Measurements from ENCODE around the gene GUCY1A2. TPM values are rescaled to one million over a fixed set of nuclear protein-coding genes. Genes with fewer than 3 reads are reported as not detected.

GUCY1A2 gene
- total RNA-seq, 1 donor = under 0.01 TPM

DNA sequence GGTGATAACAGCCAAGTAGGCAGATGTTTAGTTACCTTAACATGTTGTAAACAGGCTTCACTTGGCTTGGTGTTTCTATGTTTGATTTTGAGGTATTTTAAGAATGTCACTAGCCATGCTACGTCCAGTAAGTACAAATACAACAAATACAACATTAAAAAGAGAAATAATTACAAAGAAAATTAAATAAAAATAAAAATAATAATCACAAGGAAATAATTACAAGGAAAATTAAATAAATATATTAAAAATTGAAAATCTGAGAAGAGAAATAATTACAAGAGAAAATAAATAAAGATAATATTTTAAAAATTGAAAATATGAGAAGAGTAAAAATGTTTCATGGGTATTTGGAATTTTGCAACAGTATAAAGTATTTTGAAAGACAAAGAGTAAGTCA, 103.9 kb downstream of the GUCY1A2 start:
- no peak overlapping the region for H3K4me3 ChIP-seq (ENCODE audit: insufficient read depth, low read length)
- no peaks in the 10 kb centered on the region for H3K79me2 ChIP-seq (ENCODE audit: insufficient read depth, low read length)
- no peak overlapping the region for H2AFZ ChIP-seq (ENCODE audit: low read length)
- H3K4me1 ChIP-seq (ENCODE audit: insufficient read depth, low read length) = no peaks in the 10 kb centered on the region
- no peaks in the 10 kb centered on the region for H3K36me3 ChIP-seq (ENCODE audit: insufficient read depth, low read length)
- no peaks in the 10 kb centered on the region for H4K20me1 ChIP-seq (ENCODE audit: insufficient read depth, low read length)
- H3K4me2 ChIP-seq (ENCODE audit: insufficient read depth, low read length) = no peak overlapping the region
- H3K27me3 ChIP-seq (ENCODE audit: insufficient read depth, low read length) = no peaks in the 10 kb centered on the region
- no peak for DNase-seq (ENCODE audit: insufficient read length, low spot score, missing footprints)
- H3K9me3 ChIP-seq (ENCODE audit: low read depth, low read length) = no peaks in the 10 kb centered on the region
- H3K27ac ChIP-seq (ENCODE audit: low read depth, low read length) = no peak overlapping the region
- TF ChIP-seq, protein P1, sequence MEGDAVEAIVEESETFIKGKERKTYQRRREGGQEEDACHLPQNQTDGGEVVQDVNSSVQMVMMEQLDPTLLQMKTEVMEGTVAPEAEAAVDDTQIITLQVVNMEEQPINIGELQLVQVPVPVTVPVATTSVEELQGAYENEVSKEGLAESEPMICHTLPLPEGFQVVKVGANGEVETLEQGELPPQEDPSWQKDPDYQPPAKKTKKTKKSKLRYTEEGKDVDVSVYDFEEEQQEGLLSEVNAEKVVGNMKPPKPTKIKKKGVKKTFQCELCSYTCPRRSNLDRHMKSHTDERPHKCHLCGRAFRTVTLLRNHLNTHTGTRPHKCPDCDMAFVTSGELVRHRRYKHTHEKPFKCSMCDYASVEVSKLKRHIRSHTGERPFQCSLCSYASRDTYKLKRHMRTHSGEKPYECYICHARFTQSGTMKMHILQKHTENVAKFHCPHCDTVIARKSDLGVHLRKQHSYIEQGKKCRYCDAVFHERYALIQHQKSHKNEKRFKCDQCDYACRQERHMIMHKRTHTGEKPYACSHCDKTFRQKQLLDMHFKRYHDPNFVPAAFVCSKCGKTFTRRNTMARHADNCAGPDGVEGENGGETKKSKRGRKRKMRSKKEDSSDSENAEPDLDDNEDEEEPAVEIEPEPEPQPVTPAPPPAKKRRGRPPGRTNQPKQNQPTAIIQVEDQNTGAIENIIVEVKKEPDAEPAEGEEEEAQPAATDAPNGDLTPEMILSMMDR (IDR thresholded peaks at IDR 0.05; ENCODE audit: extremely low read depth, low read depth, low read length) = no peak

GRCh38 chr11:106913141-106913540, 105.1 kb downstream of the GUCY1A2 start:
- TF ChIP-seq, protein P1 (IDR thresholded peaks at IDR 0.05; ENCODE audit: extremely low read depth, low read depth, low read length) = no peak
- DNase-seq (ENCODE audit: insufficient read length, low spot score, missing footprints) = no peak
- Histone ChIP-seq H2AFZ (ENCODE audit: low read length) (no peak overlapping the region), H3K79me2 (ENCODE audit: insufficient read depth, low read length) (no peaks in the 10 kb centered on the region), H3K36me3 (ENCODE audit: insufficient read depth, low read length) (no peaks in the 10 kb centered on the region), H3K4me1 (ENCODE audit: insufficient read depth, low read length) (no peaks in the 10 kb centered on the region), H3K27me3 (ENCODE audit: insufficient read depth, low read length) (no peaks in the 10 kb centered on the region), H3K4me3 (ENCODE audit: insufficient read depth, low read length) (no peak overlapping the region), H3K27ac (ENCODE audit: low read depth, low read length) (no peak overlapping the region), H3K9me3 (ENCODE audit: low read depth, low read length) (no peaks in the 10 kb centered on the region), H4K20me1 (ENCODE audit: insufficient read depth, low read length) (no peaks in the 10 kb centered on the region), H3K4me2 (ENCODE audit: insufficient read depth, low read length) (no peak overlapping the region)

DNA sequence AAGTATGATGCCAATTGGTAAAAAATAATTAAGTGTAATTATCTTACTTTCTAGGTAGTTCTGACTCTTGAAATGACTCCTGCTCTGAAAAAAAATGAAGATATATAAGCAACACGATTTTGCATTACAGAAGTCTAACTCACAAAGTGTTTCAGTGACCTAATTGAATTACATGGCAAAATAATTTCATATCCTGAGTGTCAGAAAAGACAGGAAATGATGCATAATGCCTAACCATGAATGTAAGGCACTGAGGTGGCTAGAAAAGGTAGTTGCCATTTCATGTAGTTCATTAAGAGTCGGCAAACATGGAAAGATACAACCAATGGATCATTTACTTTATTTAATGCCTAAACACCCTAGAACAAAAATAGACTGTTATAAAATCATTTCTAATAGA, 113.5 kb downstream of the GUCY1A2 start:
- no peaks in the 10 kb centered on the region for H3K79me2 ChIP-seq (ENCODE audit: insufficient read depth, low read length)
- no peak for DNase-seq (ENCODE audit: insufficient read length, low spot score, missing footprints)
- no peaks in the 10 kb centered on the region for H3K9me3 ChIP-seq (ENCODE audit: low read depth, low read length)
- TF ChIP-seq, protein P1 (IDR thresholded peaks at IDR 0.05; ENCODE audit: extremely low read depth, low read depth, low read length) = no peak
- no peaks in the 10 kb centered on the region for H3K4me1 ChIP-seq (ENCODE audit: insufficient read depth, low read length)
- no peaks in the 10 kb centered on the region for H4K20me1 ChIP-seq (ENCODE audit: insufficient read depth, low read length)
- no peaks in the 10 kb centered on the region for H3K27me3 ChIP-seq (ENCODE audit: insufficient read depth, low read length)
- no peak overlapping the region for H2AFZ ChIP-seq (ENCODE audit: low read length)
- H3K4me2 ChIP-seq (ENCODE audit: insufficient read depth, low read length) = no peak overlapping the region
- H3K27ac ChIP-seq (ENCODE audit: low read depth, low read length) = no peak overlapping the region
- no peaks in the 10 kb centered on the region for H3K36me3 ChIP-seq (ENCODE audit: insufficient read depth, low read length)
- no peak overlapping the region for H3K4me3 ChIP-seq (ENCODE audit: insufficient read depth, low read length)

DNA sequence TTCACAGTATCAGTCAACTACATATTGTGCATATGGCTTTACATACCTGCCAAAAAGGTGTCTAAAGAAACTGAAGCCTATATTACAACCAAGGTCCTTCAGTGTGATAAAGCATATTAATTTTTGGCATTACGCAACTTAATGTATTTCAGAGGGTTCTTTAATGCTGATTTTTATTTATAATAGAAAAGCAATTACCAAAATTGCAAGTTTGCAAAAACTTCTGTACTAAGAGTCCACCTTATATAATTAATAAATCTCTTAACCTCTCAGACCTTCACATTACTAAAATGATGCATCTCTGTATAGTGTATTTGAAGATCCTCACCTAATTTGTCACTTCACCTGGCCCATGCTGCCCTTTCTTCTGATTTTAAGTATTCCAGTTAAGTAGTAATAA, 128.6 kb downstream of the GUCY1A2 start:
- Histone ChIP-seq H2AFZ (ENCODE audit: low read length) (no peak overlapping the region), H4K20me1 (ENCODE audit: insufficient read depth, low read length) (no peaks in the 10 kb centered on the region), H3K27me3 (ENCODE audit: insufficient read depth, low read length) (no peaks in the 10 kb centered on the region), H3K36me3 (ENCODE audit: insufficient read depth, low read length) (no peaks in the 10 kb centered on the region), H3K4me1 (ENCODE audit: insufficient read depth, low read length) (no peaks in the 10 kb centered on the region), H3K4me3 (ENCODE audit: insufficient read depth, low read length) (no peak overlapping the region), H3K79me2 (ENCODE audit: insufficient read depth, low read length) (no peaks in the 10 kb centered on the region), H3K27ac (ENCODE audit: low read depth, low read length) (no peak overlapping the region), H3K9me3 (ENCODE audit: low read depth, low read length) (no peaks in the 10 kb centered on the region), H3K4me2 (ENCODE audit: insufficient read depth, low read length) (no peak overlapping the region)
- no peak for DNase-seq (ENCODE audit: insufficient read length, low spot score, missing footprints)
- TF ChIP-seq, protein P1 (IDR thresholded peaks at IDR 0.05; ENCODE audit: extremely low read depth, low read depth, low read length) = no peak
